HepG2 (cell line): ENCODE results near the gene ARHGEF7. TPM values are rescaled to one million over a fixed set of nuclear protein-coding genes. Genes with fewer than 3 reads are reported as not detected.
A peak's percentile ranks its signal among the peaks of the same experiment; 100 is the strongest.

Source experiments
- ATAC-seq: fragments of 200-7000 bp; cut with Tn5 transposase; 3 replicates; pipeline ENCODE4 v1.9.1; 2020; ENCODE audit warnings: mild to moderate bottlenecking, moderate library complexity
- BruUV-seq: library from RNA; stranded (reverse); fragments of 400-500 nt; replicated peaks from 2 replicates; lab custom pipeline; 2021; lab: Mats Ljungman, UMichigan
- CTCF ChIA-PET: fragments of 300-600 bp; formaldehyde crosslinking; extraction: SDS; loops from one replicate; lab custom pipeline; 2021; ENCODE audit warnings: low total read pairs, inconsistent platforms, low intra/inter-chr PET ratio; lab: Yijun Ruan, JAX
- POLR2A ChIA-PET: fragments of 350-600 bp; sonication (Branson Sonifier 250); formaldehyde crosslinking; loops from one replicate; lab custom pipeline; 2020; ENCODE audit warnings: antibody characterized with exemption, inconsistent platforms; lab: Yijun Ruan, JAX
- DNase-seq: peaks from one replicate; pipeline ENCODE4 v3.0.0-alpha.2; 2015; ENCODE audit warnings: low spot score
- FAIRE-seq: peaks from 3 replicates; lab custom pipeline; 2011; peaks lifted over from hg19 to GRCh38; lab: Jason Lieb, UNC
- H2AFZ ChIP-seq: one replicate; pipeline ENCODE4 v1.6.1; 2011; ENCODE audit warnings: low read length, inconsistent platforms
- H3K27ac ChIP-seq: fragments of 300-600 bp; 3 replicates; pipeline ENCODE4 v1.8.0; 2011; ENCODE audit warnings: mixed run types, mild to moderate bottlenecking, mixed read lengths, low read length, inconsistent platforms; ENCODE audit not compliant: insufficient read depth; ENCODE audit errors: extremely low read length
- H3K27me3 ChIP-seq, 2 experiments: fragments of 200-600 bp in 1 of 2; 2 replicates in 1 of 2; 3 replicates in 1 of 2; pipeline versions ENCODE4 v1.6.0 to v1.8.0; 2011; ENCODE audit warnings: low read length in 2 of 2, mild to moderate bottlenecking in 2 of 2, moderate library complexity in 2 of 2, inconsistent platforms in 1 of 2; ENCODE audit not compliant: insufficient read depth in 2 of 2, control insufficient read depth in 1 of 2
- H3K36me3 ChIP-seq, 2 experiments: fragments of 200-600 bp in 1 of 2; replicated peaks in 1 of 2; 2 replicates in 1 of 2; 3 replicates in 1 of 2; pipeline versions ENCODE4 v1.5.1 to v1.8.0; 2011; ENCODE audit warnings: low read length in 2 of 2, inconsistent platforms in 1 of 2; ENCODE audit not compliant: insufficient read depth in 2 of 2, control insufficient read depth in 1 of 2
- H3K4me1 ChIP-seq: 2 replicates; pipeline ENCODE4 v1.5.1; 2012; ENCODE audit warnings: low read length, inconsistent platforms; ENCODE audit not compliant: insufficient read depth
- H3K4me2 ChIP-seq: 2 replicates; pipeline ENCODE4 v1.6.0; 2011; ENCODE audit warnings: low read depth, low read length, inconsistent platforms
- H3K4me3 ChIP-seq, 3 experiments: fragments of 200-600 bp in 1 of 3; sonication (generic), shearing (Covaris generic) in 1 of 3; replicated peaks in 1 of 3; 2 replicates each; pipeline ENCODE4 v1.5.1; 2011 to 2016; ENCODE audit warnings: low read length in 3 of 3, inconsistent platforms in 2 of 3, low read depth in 2 of 3, mild to moderate bottlenecking in 2 of 3, control low read depth in 1 of 3, mixed read lengths in 1 of 3; ENCODE audit not compliant: insufficient read depth in 1 of 3
- H3K79me2 ChIP-seq: one replicate; pipeline ENCODE4 v1.6.1; 2011; ENCODE audit warnings: low read length, inconsistent platforms; ENCODE audit not compliant: insufficient read depth
- H3K9ac ChIP-seq: 2 replicates; pipeline ENCODE4 v1.6.0; 2011; ENCODE audit warnings: mild to moderate bottlenecking, low read depth, low read length, inconsistent platforms; ENCODE audit not compliant: insufficient read depth
- H3K9me3 ChIP-seq: 2 replicates; pipeline ENCODE4 v1.5.1; 2012; ENCODE audit warnings: mild to moderate bottlenecking, low read length
- H4K20me1 ChIP-seq: 2 replicates; pipeline ENCODE4 v1.6.0; 2011; ENCODE audit warnings: inconsistent platforms, mild to moderate bottlenecking, low read length, moderate library complexity; ENCODE audit not compliant: insufficient read depth
- CHD2 ChIP-seq: IDR thresholded peaks from 2 replicates; pipeline ENCODE4 v1.6.1; 2011; ENCODE audit warnings: low read depth, low read length, improper control_type of control experiment
- DR1 ChIP-seq: sonication (generic); formaldehyde crosslinking; IDR thresholded peaks from 2 replicates; pipeline ENCODE4 v1.8.0; 2021; ENCODE audit warnings: mild to moderate bottlenecking, missing genetic modification reagents, inconsistent platforms
- ESRRA ChIP-seq: sonication (generic); formaldehyde crosslinking; IDR thresholded peaks from 2 replicates; pipeline ENCODE4 v1.5.1; 2020; ENCODE audit warnings: mild to moderate bottlenecking, low read depth, missing genetic modification reagents
- HNRNPL ChIP-seq: fragments of 200-400 bp; formaldehyde crosslinking; IDR thresholded peaks from 2 replicates; pipeline ENCODE4 v1.6.1; 2017; ENCODE audit warnings: mild to moderate bottlenecking, low read depth, low read length
- JDP2 ChIP-seq: sonication (generic); formaldehyde crosslinking; IDR thresholded peaks from 2 replicates; pipeline ENCODE4 v1.8.1; 2022; ENCODE audit warnings: missing genetic modification reagents, borderline replicate concordance
- MIER3 ChIP-seq: IDR thresholded peaks from 2 replicates; pipeline ENCODE4 v1.6.1; 2016; ENCODE audit warnings: missing compliant biosample characterization, borderline replicate concordance
- NFYB ChIP-seq: sonication (generic); formaldehyde crosslinking; IDR thresholded peaks from 2 replicates; pipeline ENCODE4 v1.4.0; 2020; ENCODE audit warnings: missing genetic modification reagents
- NFYC ChIP-seq: IDR thresholded peaks from 2 replicates; pipeline ENCODE4 v1.6.1; 2016; ENCODE audit warnings: missing genetic modification reagents, missing compliant biosample characterization
- NR3C1 ChIP-seq: sonication (generic); formaldehyde crosslinking; IDR thresholded peaks from 2 replicates; pipeline ENCODE4 v1.4.0; 2020; ENCODE audit warnings: missing genetic modification reagents
- RAD51 ChIP-seq: fragments of 450-650 bp; IDR thresholded peaks from 2 replicates; pipeline ENCODE4 v1.6.1; 2016; ENCODE audit warnings: borderline replicate concordance
- STAG1 ChIP-seq: sonication (generic); formaldehyde crosslinking; IDR thresholded peaks from 2 replicates; pipeline ENCODE4 v1.4.0; 2020; ENCODE audit warnings: missing genetic modification reagents
- SUZ12 ChIP-seq: fragments of 150-350 bp; IDR thresholded peaks from 2 replicates; pipeline ENCODE4 v1.6.1; 2014; ENCODE audit warnings: low read depth, low read length
- TEAD3 ChIP-seq: optimal IDR thresholded peaks from 2 replicates; pipeline ENCODE3; 2016; ENCODE audit warnings: borderline replicate concordance
- ZBTB26 ChIP-seq: IDR thresholded peaks from 2 replicates; pipeline ENCODE4 v1.6.1; 2016; ENCODE audit warnings: missing compliant biosample characterization, missing genetic modification reagents, borderline replicate concordance
- ZBTB7A ChIP-seq: sonication (generic); formaldehyde crosslinking; IDR thresholded peaks from 2 replicates; pipeline ENCODE4 v1.8.0; 2022; ENCODE audit warnings: mild to moderate bottlenecking, missing genetic modification reagents
- ZFP1 ChIP-seq: IDR thresholded peaks from 2 replicates; pipeline ENCODE4 v1.6.1; 2016
- ZNF121 ChIP-seq: sonication (generic); formaldehyde crosslinking; IDR thresholded peaks from 2 replicates; pipeline ENCODE4 v1.5.0; 2020; ENCODE audit warnings: mild to moderate bottlenecking, missing genetic modification reagents
- ZNF292 ChIP-seq: sonication (generic); formaldehyde crosslinking; IDR thresholded peaks from 2 replicates; pipeline ENCODE4 v1.8.1; 2022; ENCODE audit warnings: mild to moderate bottlenecking, low read depth, missing genetic modification reagents, borderline replicate concordance
- ZNF382 ChIP-seq: sonication (generic); formaldehyde crosslinking; IDR thresholded peaks from 2 replicates; pipeline ENCODE4 v1.5.0; 2020; ENCODE audit warnings: missing genetic modification reagents, mild to moderate bottlenecking, borderline replicate concordance
- WGBS: methylation state at CpG from one replicate; pipeline ENCODE4 v1.1.6; 2017; ENCODE audit warnings: low lambda C conversion rate; 5-methylcytosine and 5-hydroxymethylcytosine counted together
- in situ Hi-C: cut with HindIII; loops from 2 replicates; pipeline ENCODE4 v1.10.0; 2017; ENCODE audit warnings: low pct_unique_long_range_greater_than_20kb; ENCODE audit not compliant: extremely low pct_ligation_motif_present
- intact Hi-C: fragments of 100-400 bp; cut with micrococcal nuclease; formaldehyde crosslinking; loops from one replicate; pipeline ENCODE4 v1.10.0; 2022; ENCODE audit not compliant: unreplicated experiment
- polyA plus RNA-seq, 8 experiments: library from polyadenylated mRNA; depleted of rRNA in 3 of 8; stranded (reverse) in 7 of 8; unstranded in 1 of 8; fragments of >200 nt; fragmentation: Illumina TruSeq in 4 of 8; extraction: Trizol in 4 of 8; gene quantifications; 2 replicates each; pipeline versions ENCODE4 v1.2.1 to v1.2.3, GENCODE V29; 2011 to 2016; ENCODE audit warnings: low read depth in 4 of 8, missing spikeins in 1 of 8, mixed read lengths in 1 of 8; ENCODE audit not compliant: insufficient read depth in 1 of 8
- total RNA-seq, 5 experiments: library from RNA; depleted of rRNA; stranded (reverse); fragments of >200 nt; fragmentation: Illumina TruSeq; extraction: Trizol; gene quantifications; 2 replicates each; pipeline ENCODE4 v1.2.3, GENCODE V29; 2016; ENCODE audit warnings: low read depth in 1 of 5

ARHGEF7 gene
- total and polyA plus RNA-seq, 2 of the 13 experiments (the other 11 are each of a cell fraction or from before 2014, with no cell fraction given), result 15.7 to 22.3 TPM

- BruUV-seq, result no TSS peak
- TF ChIP-seq ZBTB26 (CRISPR knock-in tag) (peak; percentile 52; the same call in 1 of the 2 replicates), MIER3 (CRISPR knock-in tag) (no peak), ZNF121 (CRISPR knock-in tag) (peak; percentile 78), NFYC (CRISPR knock-in tag) (no peak)
- H4K20me1 ChIP-seq, result no peaks in the 10 kb centered on the region
- no peaks in the 10 kb centered on the region for H3K9me3 ChIP-seq
- H3K4me2 ChIP-seq, result 0 out of 2 replicates have a peak overlapping the region, but pooled peaks have one; percentile 11
- DNase-seq (no peak), FAIRE-seq (no peak), ATAC-seq (peak; percentile 58)
- H3K4me1 ChIP-seq, result peaks cover 10% of the 10 kb centered on the region
- no peak overlapping the region for H3K4me3 ChIP-seq
- H3K79me2 ChIP-seq, result no peaks in the 10 kb centered on the region
- ChIA-PET POLR2A (no interaction called here), CTCF (no interaction called here)
- no peak overlapping the region for H3K9ac ChIP-seq
- intact Hi-C loops, result no loop called here
- WGBS, result 16% methylated on average over 6 of the region's 6 CpGs
- H3K36me3 ChIP-seq, result no peaks in the 10 kb centered on the region
- peaks cover 0 to 34% of the 10 kb centered on the region in 2 experiments; a peak in 2 of 5 replicates for H3K27me3 ChIP-seq
- no peak overlapping the region for H2AFZ ChIP-seq
- no peak overlapping the region for H3K27ac ChIP-seq
- in situ Hi-C loops, result no loop called here
Observed at GRCh38 chr13:111140562-111141105, 25.5 kb downstream of the ARHGEF7 start.

GRCh38 chr13:111142472-111142871 is 27.4 kb downstream of the ARHGEF7 start:
- no peaks in the 10 kb centered on the region for H3K36me3 ChIP-seq
- in situ Hi-C loops (no loop called here), intact Hi-C loops (no loop called here)
- no peak overlapping the region for H3K4me3 ChIP-seq
- ChIA-PET POLR2A (no interaction called here), CTCF (no interaction called here)
- FAIRE-seq, result no peak
- H3K27ac ChIP-seq, result no peak overlapping the region
- BruUV-seq, result no TSS peak
- WGBS, result 0% methylated on average over 1 of the region's 1 CpG
- peaks cover 1 to 49% of the 10 kb centered on the region in 2 experiments; a peak in 3 of 5 replicates for H3K27me3 ChIP-seq
- DNase-seq, result no peak
- H3K4me1 ChIP-seq, result peaks cover 10% of the 10 kb centered on the region
- H2AFZ ChIP-seq, result no peak overlapping the region
- H3K9me3 ChIP-seq, result no peaks in the 10 kb centered on the region
- TF ChIP-seq NR3C1 (CRISPR knock-in tag) (no peak), ZNF382 (no peak), STAG1 (CRISPR knock-in tag) (no peak), DR1 (CRISPR knock-in tag) (no peak), RAD51 (no peak), JDP2 (CRISPR knock-in tag) (no peak), MIER3 (CRISPR knock-in tag) (no peak), NFYB (CRISPR knock-in tag) (no peak), ZFP1 (CRISPR knock-in tag) (no peak), CHD2 (no peak), ZNF292 (CRISPR knock-in tag) (no peak), SUZ12 (no peak), ZBTB7A (CRISPR knock-in tag) (no peak), HNRNPL (no peak), ESRRA (CRISPR knock-in tag) (no peak), TEAD3 (no peak)
- no peaks in the 10 kb centered on the region for H3K79me2 ChIP-seq
- no peak overlapping the region for H3K9ac ChIP-seq
- no peak for ATAC-seq
- no peak overlapping the region for H3K4me2 ChIP-seq
- no peaks in the 10 kb centered on the region for H4K20me1 ChIP-seq
